PC-3 (cell line): ENCODE measurements around the gene COL16A1. TPM values are rescaled to one million over a fixed set of nuclear protein-coding genes. Genes with fewer than 3 reads are reported as not detected.
A peak's percentile ranks its signal among the peaks of the same experiment; 100 is the strongest.

ENCODE experiments used
- ATAC-seq: fragments of 200-7000 bp; cut with Tn5 transposase; 2 replicates; pipeline ENCODE4 v1.9.1; 2020; ENCODE audit warnings: mild to moderate bottlenecking, moderate library complexity
- BruUV-seq: library from RNA; stranded (reverse); fragments of 400-500 nt; replicated peaks from 2 replicates; lab custom pipeline; 2021; lab: Mats Ljungman, UMichigan
- CTCF ChIA-PET: fragments of 300-600 bp; sonication (Branson Sonifier 250); formaldehyde crosslinking; loops from one replicate; lab custom pipeline; 2022; ENCODE audit warnings: antibody characterized with exemption; lab: Charles Lee
- POLR2A ChIA-PET: fragments of 300-600 bp; sonication (Branson Sonifier 250); formaldehyde crosslinking; loops from one replicate; lab custom pipeline; 2022; ENCODE audit warnings: antibody characterized with exemption; ENCODE audit not compliant: unreplicated experiment; lab: Charles Lee
- DNase-seq: peaks from one replicate; pipeline ENCODE4 v3.0.0-alpha.2; 2015
- H2AFZ ChIP-seq: fragments of 300-600 bp; sonication (generic); 2 replicates; pipeline ENCODE4 v1.6.0; 2016; ENCODE audit warnings: antibody characterized with exemption, low read length
- H3F3A ChIP-seq: fragments of 300-600 bp; sonication (generic); one replicate; pipeline ENCODE4 v1.6.0; 2017; ENCODE audit warnings: antibody characterized with exemption, low read length, control low read depth, mild to moderate bottlenecking; ENCODE audit not compliant: unreplicated experiment
- H3K27ac ChIP-seq: fragments of 300-600 bp; sonication (generic); 2 replicates; pipeline ENCODE4 v1.5.1; 2016; ENCODE audit warnings: mild to moderate bottlenecking, low read length
- H3K27me3 ChIP-seq: fragments of 300-600 bp; sonication (generic); 2 replicates; pipeline ENCODE4 v1.6.1; 2016; ENCODE audit warnings: low read length, mixed read lengths
- H3K36me3 ChIP-seq: fragments of 300-600 bp; sonication (generic); 2 replicates; pipeline ENCODE4 v1.6.1; 2016; ENCODE audit warnings: low read depth, mixed run types, low read length, mixed read lengths
- H3K4me1 ChIP-seq: fragments of 300-600 bp; sonication (generic); 2 replicates; pipeline ENCODE4 v1.5.1; 2016; ENCODE audit warnings: low read length; ENCODE audit not compliant: insufficient read depth
- H3K4me2 ChIP-seq: fragments of 300-600 bp; sonication (generic); 2 replicates; pipeline ENCODE4 v1.6.0; 2016; ENCODE audit warnings: low read length
- H3K4me3 ChIP-seq: fragments of 300-600 bp; sonication (generic); 2 replicates; pipeline ENCODE4 v1.5.1; 2016; ENCODE audit warnings: mild to moderate bottlenecking, low read length, mixed read lengths
- H3K79me2 ChIP-seq: fragments of 300-600 bp; sonication (generic); 2 replicates; pipeline ENCODE4 v1.6.1; 2017; ENCODE audit warnings: low read length, mixed read lengths
- H3K9ac ChIP-seq: fragments of 300-600 bp; sonication (generic); 2 replicates; pipeline ENCODE4 v1.6.0; 2016; ENCODE audit warnings: mild to moderate bottlenecking, low read length
- H3K9me2 ChIP-seq: fragments of 300-600 bp; sonication (generic); replicated peaks from 2 replicates; pipeline ENCODE4 v1.6.1; 2016; ENCODE audit warnings: mixed run types, low read length, mixed read lengths
- H3K9me3 ChIP-seq: fragments of 300-600 bp; sonication (generic); 2 replicates; pipeline ENCODE4 v1.6.1; 2016; ENCODE audit warnings: low read length, mixed read lengths
- H4K20me1 ChIP-seq: fragments of 300-600 bp; sonication (generic); 2 replicates; pipeline ENCODE4 v1.6.1; 2016; ENCODE audit warnings: low read length, mixed read lengths
- CTCF ChIP-seq: fragments of 300-600 bp; sonication (generic); conservative IDR thresholded peaks from 2 replicates; pipeline ENCODE4 v1.5.1; 2017; ENCODE audit warnings: antibody characterized with exemption, low read depth, mild to moderate bottlenecking, low read length
- EZH2 ChIP-seq: fragments of 300-600 bp; sonication (generic); IDR thresholded peaks from one replicate; pipeline ENCODE4 v1.6.1; 2017; ENCODE audit warnings: antibody characterized with exemption, mild to moderate bottlenecking, low read length; ENCODE audit not compliant: unreplicated experiment
- EZH2phosphoT487 ChIP-seq: fragments of 300-600 bp; sonication (generic); IDR thresholded peaks from 2 replicates; pipeline ENCODE4 v1.6.1; 2018; ENCODE audit warnings: mild to moderate bottlenecking, antibody characterized with exemption, low read length, borderline replicate concordance
- intact Hi-C: fragments of 100-400 bp; cut with micrococcal nuclease; formaldehyde crosslinking; loops from 2 replicates; pipeline ENCODE4 v1.9.0; 2023
- total RNA-seq: library from RNA; depleted of rRNA; stranded (reverse); fragments of >200 nt; gene quantifications from 2 replicates; pipeline ENCODE4 v1.2.3, GENCODE V29; 2014

Gene COL16A1
- total RNA-seq, 1 experiment from 2014 or later: 5.0 TPM

DNA sequence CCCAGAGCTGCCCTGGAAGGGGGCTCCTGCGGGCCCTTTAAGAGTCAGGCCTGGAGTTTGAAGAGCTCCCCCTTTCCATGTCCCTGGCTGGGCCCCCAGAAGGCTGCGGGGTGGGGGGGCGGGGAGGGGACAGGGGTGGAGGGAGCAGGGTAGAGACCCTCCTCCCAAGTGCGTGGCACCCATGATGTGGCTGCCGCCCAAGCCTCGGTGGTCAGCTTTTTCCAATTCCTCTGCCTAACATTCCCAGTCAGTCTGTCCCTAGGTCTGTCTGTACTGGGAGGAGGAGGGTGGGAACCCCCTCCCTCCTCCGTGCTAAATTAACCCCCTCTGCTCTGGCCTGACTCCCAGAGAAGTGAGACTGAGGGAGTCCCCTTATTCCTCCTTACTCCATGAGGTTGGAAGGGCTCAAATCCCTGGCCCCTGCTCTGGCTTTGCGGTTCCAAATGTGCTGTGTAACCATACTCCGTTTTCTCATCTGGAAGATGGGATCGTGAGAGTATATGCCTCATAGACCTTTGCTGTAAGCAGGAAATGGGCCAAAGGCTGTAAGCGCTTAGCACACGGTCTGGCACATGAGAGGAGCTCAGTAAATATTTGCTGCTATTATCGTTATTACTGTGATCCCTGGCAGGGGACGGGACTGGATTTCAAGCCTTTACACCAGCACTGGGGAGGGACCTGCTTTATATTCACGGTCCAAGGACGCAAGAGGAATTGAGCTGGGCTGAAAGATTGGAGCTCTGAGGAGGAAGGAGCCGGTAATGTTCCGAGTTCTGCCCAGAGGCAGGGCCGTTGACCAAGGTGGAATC, 658 bp upstream of the COL16A1 start:
- POLR2A ChIA-PET: interaction anchor here (0.8 kb wide), 1 partner anchor 8 kb away, joined by 4 read pairs; no protein-coding TSS in a partner anchor

DNA sequence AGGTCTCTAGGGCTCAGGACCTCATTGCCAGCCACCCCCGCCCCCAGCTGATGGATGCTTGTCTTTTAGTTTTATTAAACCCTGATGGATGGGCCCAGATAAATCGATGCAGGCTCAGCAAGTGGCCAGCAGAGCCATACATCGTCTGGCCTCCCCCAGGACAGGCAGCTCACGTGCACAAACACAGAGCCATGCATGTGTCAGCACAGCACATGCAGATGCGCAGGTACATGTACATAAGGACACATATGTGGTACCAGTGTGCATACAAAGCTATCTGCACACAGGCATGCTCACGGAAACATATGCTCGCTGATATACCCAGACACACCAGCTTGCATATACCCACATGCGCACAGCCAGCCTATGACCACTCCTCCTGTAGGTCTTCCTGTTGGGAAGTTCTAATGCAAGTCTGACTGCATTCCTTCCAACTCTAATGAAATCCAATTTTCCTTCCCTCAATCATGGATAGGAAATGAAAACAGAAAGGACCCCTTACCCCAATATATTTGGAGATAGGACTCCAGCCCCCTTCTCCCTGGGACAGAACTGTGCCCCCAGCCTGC, 897 bp downstream of the COL16A1 start:
- Histone ChIP-seq H3K4me3 (no peak overlapping the region), H3F3A (peaks cover 4% of the 10 kb centered on the region), H3K4me2 (no peak overlapping the region), H2AFZ (no peak overlapping the region), H3K9me2 (no peaks in the 10 kb centered on the region), H3K9ac (no peak overlapping the region), H3K4me1 (peaks cover 49% of the 10 kb centered on the region), H3K36me3 (no peaks in the 10 kb centered on the region), H3K9me3 (no peaks in the 10 kb centered on the region), H4K20me1 (no peaks in the 10 kb centered on the region), H3K27ac (no peak overlapping the region), H3K27me3 (no peaks in the 10 kb centered on the region), H3K79me2 (no peaks in the 10 kb centered on the region)
- no peak for TF ChIP-seq CTCF
- TF ChIP-seq EZH2phosphoT487: no peak
- no peak for TF ChIP-seq EZH2
- BruUV-seq: no TSS peak
- ATAC-seq (no peak), DNase-seq (no peak)
- ChIA-PET CTCF (no interaction called here), POLR2A (no interaction called here)
- intact Hi-C loops: no loop called here

More for the DNA sequence above, 658 bp upstream of the COL16A1 start:
- peaks cover 48% of the 10 kb centered on the region for H3K4me1 ChIP-seq
- H3K36me3 ChIP-seq: no peaks in the 10 kb centered on the region
- no peak for ATAC-seq
- H3K9ac ChIP-seq: no peak overlapping the region
- intact Hi-C loops: no loop called here
- H3K79me2 ChIP-seq: no peaks in the 10 kb centered on the region
- H3K9me2 ChIP-seq: no peaks in the 10 kb centered on the region
- CTCF ChIA-PET: interaction anchor here (1.0 to 1.5 kb wide), 3 partner anchors 35 to 85 kb away, joined by 5 to 12 read pairs (median 11); no protein-coding TSS in a partner anchor
- H3K4me3 ChIP-seq: no peak overlapping the region
- no peak overlapping the region for H3K27ac ChIP-seq
- no TSS peak for BruUV-seq
- no peaks in the 10 kb centered on the region for H3K9me3 ChIP-seq
- peak; percentile 37 for DNase-seq
- H3K27me3 ChIP-seq: no peaks in the 10 kb centered on the region
- peaks cover 4% of the 10 kb centered on the region for H3F3A ChIP-seq
- TF ChIP-seq EZH2 (no peak), CTCF (no peak), EZH2phosphoT487 (no peak)
- H2AFZ ChIP-seq: peak overlapping the region; percentile 37; the same call in 1 of the 2 replicates
- H3K4me2 ChIP-seq: peak overlapping the region; percentile 47
- no peaks in the 10 kb centered on the region for H4K20me1 ChIP-seq
